GM19025 (cell line): ENCODE measurements around the gene TMA16.
"Not testable (repeated sequence)": the region's sequence is repeated elsewhere in the genome, so short reads cannot be mapped to it uniquely, and the experiment has no call there.

Experiments used
- ATAC-seq: cut with Tn5 transposase; IDR thresholded peaks from one replicate; pipeline ENCODE4 v1.9.1; 2021; ENCODE audit warnings: mild to moderate bottlenecking, low read depth, moderate library complexity; ENCODE audit not compliant: unreplicated experiment

The TMA16 gene

DNA sequence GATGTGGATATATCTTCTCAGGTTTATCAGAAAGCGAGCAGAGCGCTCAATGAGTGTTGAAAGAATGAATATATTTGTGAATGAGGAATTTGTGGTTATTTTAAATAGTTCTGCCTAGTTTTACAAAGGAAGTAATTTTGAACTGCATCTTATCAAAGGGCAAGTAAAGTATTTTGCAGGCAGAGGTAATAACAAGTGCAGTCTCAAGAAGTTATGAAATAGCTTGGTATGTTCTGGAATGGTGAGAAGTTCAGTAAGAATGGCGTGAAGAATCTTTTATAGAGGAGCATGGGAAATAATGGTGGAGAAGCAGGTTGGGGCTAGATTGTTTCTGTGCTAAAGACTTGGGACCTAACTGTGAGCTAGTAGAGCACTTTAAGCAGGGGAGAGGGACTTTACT lies 10.9 kb downstream of the TMA16 start:
- no peak for ATAC-seq

DNA sequence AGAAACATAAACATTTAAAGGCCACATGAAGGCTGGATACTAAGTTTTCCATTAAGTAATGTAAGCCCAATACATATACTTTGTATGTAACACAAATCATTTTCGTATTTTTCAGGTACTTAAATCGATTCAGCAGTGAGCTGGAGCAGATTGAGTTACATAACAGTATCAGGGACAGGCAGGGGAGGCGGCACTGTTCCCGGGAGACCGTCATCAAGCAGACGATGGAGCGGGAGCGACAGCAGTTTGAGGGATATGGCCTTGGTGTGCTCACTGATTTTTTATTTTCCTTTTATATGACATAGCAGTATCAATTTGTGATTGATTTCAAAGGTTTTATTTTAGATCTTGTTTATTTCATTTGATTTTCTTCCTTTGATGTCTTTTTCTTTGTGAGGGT lies 20.7 kb downstream of the TMA16 start:
- no peak for ATAC-seq

DNA sequence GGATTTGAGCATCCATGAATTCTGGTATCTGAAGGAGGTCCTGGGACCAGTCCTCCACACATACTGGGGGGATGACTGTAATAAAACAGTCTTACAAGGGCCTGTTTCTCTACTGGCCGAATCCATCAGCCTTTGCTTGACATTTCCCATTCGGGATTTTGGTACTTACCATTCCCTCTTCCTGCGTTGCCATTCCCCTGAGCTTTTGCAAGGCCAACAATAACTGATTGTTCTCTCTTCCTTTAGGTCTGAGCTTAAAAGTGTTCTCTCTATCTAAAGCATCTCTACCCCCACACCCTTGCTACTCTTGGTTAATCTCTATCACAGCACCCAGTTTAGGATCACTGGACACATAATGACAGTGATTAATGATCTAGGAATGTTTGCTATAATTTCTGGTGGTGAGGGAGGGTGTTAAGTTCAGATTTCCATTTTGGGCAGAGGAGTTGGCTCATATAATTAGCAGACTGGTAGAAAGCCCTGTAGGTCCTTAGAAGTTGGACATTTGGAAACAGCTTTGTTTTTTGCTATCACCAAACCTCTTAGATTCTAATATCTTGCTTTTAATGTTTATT lies 29.4 kb downstream of the TMA16 start:
- no peak for ATAC-seq

DNA sequence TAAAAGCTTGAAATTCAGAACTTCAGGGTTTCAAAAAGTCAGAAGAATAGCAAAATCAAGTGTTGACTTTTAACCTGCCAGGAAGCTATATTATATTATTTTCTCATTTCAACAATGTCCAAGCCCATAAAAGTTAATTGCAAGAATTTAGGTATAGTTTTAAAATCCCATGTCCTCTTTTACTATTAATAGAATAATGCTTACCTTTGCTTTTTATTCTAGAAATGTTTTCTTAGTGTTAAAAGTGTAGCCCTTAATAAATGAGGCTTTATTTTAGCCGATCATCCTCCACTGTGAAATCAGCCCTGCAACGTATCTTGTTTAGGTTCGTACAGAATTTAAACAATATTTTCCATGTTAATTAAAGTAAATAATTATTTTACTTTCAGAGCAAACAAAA lies 31.5 kb downstream of the TMA16 start:
- no peak for ATAC-seq

DNA sequence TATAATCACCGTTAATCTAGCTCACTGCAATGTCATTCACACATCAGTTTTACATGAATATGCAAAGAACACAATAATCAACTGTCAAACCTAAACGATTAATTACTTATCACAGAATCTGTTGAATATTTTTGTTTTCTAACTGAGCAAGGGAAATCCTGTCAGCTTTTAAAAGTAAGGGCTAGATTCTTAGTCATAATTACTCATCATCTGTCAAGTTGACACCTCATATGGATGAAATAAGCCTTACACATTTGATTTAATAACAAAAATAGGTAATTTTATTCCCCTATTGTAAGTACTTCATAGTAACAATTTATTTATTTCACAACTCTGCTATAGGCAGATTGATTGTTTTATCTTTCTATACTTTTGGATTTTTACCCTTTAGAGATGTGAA lies 32.7 kb downstream of the TMA16 start:
- no peak for ATAC-seq

DNA sequence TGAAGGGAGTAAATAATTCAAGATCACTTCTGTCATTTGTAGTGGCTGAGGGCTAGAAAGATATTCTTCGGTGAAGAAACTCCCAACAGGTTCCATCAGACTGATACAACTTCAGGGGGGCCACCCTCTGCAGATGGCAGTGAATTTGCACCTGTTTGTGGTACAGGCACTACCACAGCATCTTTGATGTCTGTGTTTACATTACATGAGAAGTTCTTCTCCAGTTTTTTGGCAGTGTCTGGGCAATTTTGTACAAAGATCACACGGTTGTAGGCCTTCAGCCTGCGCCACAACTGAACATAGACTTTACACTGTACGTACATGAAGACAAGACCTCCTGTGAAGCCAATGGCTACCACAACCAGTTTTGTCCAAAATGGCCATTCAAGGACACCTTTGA lies 34.2 kb downstream of the TMA16 start:
- no peak for ATAC-seq

DNA sequence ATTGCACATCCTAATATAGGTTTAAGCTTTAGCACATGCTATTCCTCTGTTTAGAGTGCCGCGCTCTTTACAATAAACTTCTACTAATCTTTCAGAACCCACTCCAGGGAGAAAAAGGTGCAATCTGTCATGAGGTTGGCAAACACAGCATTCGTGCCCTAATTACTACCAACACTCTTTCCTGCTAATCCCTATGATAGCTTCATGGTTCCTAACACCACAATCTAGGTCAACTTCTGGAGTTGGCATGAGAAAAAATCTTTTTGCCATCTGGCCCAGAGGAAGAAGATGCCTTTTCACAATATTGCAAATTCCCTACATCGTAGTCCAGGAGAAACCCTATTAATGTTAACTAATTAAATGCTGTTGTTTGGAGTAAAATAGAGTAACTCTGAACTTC lies 39.6 kb downstream of the TMA16 start:
- no peak for ATAC-seq

DNA sequence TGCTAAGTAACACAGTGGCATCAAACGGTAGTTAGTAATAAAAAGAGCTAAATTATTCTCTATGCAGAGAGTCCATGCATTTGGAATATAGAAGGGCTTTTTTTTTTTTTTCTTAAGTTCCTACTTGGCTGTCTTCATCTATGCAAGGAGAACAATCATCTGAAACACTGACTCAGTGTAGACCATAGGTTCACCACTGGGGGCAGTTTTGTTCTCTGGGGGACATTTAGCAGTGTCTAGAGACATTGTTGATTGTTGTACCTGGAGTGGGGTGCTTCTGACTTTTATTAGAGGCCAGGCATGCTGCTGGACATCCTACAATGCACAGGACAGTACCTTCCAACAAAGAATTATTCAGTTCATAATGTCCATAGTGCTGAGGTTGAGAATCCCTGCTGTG lies 41.2 kb downstream of the TMA16 start:
- ATAC-seq, result no peak

DNA sequence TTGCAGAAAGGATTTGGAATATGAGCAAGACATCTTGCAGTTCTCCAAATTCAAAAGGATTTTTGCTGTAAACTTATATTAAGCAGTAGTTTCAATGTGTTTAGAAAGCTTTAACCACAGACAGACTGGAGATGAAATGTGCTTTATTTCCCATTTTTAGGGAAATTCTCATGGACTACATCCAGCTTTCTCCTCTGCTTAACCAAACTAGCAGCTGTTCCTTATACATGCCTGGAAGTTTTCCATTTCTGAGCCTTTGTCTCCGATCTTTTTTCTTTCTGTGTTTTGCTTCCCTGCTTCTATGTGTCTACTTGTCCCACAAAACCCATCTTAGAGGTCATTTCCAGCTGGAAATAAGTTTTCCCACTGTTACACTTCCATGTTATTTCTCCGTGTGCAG lies 41.6 kb downstream of the TMA16 start:
- no peak for ATAC-seq

DNA sequence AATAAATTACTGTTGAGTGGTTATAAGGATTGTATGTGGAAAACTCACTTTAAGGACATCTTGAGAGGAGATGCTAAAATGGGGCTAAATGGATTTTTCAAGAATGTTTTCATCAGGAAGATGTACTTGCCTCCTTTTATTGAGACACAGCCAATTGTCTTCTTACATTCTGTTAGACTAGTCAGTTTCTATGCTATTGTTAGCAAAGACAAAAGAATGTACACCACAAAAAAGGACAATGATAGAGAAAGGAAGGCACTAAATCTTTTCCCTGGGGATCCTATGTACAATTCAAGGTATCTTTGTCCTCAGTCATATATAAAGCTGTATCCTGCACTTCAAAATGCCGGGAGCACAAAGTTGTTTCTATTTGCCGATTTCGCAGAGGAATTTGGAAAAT lies 42.6 kb downstream of the TMA16 start:
- ATAC-seq, result no peak

DNA sequence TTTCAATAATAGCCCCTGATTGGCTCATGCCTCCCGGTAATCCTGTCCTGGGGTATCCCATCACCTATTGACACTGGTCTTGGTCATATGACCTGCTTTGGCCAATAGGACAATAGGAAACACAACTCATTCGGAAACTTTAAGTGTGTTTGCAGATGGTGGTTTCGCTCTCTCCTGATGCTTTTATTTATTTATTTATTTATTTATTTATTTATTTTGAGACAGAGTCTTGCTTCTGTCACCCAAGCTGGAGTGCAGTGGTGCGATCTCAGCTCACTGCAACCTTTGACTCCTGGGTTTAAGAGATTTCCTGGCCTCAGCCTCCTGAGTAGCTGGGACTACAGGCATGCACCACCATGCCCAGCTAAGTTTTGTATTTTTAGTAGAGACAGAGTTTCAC lies 44.3 kb downstream of the TMA16 start:
- not testable (repeated sequence) for ATAC-seq

DNA sequence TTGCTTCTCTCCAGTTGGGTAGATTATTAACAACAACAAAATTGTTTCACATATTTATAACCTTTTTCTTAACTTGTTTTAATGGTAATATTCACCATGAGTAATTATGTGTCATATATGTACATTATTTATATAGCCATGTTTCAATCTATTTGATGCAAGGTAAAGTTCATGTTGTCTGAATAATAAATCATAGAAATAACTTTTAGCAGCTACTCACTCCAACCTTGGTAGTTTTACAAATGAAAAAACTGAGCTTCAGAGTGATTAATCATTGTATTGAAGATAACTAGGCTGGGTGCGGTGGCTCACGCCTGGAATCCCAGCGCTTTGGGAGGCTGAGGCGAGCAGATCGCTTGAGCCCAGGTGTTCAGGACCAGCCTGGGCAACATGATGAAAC lies 46.0 kb downstream of the TMA16 start:
- ATAC-seq, result no peak

DNA sequence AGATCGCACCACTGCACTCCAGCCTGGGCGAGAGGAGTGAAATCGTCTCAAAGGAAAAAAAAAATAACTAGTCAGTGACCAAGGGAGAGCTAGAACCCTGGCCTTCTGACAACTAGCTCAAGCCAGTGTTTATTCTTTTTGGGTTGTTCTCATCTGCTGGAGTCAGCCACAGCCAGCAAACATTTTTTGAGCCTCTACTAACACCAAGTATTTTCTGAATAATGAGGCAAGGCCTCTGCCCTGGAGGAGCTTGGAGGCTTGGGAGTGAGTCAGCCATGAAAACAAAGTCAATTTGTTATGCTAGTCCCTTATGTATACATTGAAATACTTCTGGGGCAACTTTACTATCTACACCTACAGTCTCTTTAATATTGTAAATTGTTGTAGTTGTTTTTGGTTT lies 46.5 kb downstream of the TMA16 start:
- no peak for ATAC-seq

DNA sequence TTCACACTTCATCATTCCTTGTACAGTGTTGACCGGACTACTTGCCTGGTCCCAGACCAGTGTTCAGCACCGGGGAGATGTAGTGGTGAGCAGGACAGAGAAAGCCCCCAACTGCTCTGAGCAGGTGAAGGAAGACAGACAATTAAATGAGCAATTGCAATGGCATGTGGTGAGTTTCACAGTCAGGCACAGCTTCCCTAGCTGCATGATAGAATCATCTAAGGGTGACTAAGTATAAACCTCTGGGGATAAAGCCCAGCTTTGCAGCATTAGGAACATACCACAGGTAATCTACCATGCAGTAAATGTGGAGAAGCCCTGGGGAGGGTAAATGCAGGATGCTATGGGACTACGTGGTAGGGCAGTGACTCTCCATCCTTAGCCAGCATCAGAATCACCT lies 47.8 kb downstream of the TMA16 start:
- ATAC-seq, result no peak

DNA sequence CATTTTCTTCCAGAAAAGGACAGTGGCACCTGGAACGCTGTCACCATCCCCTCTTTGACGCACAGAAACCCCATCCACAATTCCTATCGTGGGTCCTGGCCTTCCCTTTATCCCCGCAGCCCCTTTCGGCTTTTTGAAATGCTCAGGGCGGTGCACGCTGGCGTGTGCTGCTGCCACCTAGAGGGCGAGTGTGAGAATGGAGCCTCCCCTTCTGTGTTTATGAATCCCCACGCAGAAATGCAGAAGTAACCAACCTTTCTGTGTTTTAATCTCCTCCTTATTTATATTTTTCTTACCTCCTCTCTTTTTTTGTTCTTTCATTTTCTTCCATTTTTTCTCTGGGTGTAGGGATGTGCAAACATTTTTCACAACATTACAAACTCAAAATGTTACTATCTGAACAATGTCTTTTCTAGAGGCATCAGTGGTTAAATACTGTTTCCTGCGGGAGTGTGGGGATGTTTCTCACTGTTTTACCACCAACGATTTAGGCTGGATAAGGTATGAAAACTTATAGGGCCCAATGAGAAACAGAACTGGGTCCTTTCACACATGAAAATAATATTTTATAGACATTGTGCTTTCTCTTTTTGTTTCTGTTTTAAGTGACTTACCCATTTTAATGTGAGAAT lies 50.0 kb downstream of the TMA16 start:
- ATAC-seq, result peak; percentile 73

DNA sequence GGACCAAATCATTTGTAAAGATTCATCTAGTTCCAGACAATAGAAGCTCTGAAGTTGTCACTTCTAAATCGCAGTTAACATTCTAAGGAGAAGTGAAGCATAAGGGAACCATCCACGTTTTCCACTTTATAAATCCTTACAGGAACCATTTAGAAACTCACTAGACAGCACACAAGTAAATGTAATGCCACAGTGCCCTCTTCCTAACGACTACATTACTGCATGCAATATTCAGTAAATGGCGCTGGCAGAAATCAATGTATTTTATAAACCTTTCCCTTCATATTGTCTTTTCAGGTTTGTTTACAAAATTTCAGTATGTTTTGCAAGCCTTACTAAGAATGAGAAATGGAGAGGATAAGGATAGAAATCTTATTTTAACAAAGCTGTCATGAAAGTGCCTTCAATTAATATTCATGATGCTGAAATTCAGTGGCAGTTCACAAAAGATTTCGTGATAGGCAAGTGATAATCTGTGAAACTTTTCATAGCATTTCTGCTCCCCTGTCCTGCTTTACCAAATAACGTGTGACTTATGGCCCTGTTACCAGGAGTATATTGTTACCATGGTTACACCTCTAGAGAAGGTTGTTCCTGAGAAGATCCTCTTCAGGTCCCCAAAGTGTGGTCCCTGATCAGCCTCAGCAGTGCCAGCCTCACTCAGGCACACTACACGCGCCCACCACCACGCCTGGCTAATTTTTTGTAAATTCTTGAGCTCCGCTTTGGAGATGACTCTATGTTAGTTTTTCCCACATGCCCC lies 54.2 kb downstream of the TMA16 start:
- ATAC-seq, result no peak

DNA sequence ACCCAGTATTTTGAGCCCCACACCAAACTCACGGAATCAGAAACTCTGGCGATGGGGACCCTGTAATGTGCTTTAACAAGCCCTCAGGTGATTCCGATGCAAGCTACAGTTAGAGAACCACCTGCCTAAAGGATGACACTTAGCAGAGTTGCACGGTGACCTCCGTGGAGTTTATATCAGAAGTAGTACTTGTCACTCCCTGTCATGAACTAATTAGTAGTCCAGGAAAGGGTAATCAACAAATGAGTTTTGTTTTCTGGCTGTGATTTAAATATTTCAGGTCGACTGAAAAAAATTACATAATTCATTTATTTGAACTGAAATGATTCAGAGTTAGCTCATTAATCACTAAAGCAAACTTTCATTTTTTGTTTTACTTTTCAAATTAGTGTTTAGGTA lies 56.4 kb downstream of the TMA16 start:
- ATAC-seq, result no peak

DNA sequence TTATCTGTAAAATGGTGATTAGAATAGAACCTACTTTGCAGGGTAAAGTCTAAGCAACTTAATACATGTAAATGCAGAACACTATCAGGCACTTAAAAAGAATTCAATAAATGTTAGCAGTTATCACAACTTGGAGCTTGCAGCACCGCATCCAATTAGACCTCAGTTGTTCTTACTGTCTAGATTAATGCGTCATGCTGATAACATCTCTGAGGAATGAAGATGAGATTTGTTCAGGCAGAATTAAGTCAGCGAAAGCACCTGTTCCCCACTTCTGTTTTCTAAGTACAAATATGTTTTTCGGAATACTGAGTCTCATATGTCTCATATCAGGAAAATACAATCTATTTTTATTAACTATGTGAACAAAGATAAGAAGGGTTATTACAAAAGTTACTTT lies 58.7 kb downstream of the TMA16 start:
- no peak for ATAC-seq

DNA sequence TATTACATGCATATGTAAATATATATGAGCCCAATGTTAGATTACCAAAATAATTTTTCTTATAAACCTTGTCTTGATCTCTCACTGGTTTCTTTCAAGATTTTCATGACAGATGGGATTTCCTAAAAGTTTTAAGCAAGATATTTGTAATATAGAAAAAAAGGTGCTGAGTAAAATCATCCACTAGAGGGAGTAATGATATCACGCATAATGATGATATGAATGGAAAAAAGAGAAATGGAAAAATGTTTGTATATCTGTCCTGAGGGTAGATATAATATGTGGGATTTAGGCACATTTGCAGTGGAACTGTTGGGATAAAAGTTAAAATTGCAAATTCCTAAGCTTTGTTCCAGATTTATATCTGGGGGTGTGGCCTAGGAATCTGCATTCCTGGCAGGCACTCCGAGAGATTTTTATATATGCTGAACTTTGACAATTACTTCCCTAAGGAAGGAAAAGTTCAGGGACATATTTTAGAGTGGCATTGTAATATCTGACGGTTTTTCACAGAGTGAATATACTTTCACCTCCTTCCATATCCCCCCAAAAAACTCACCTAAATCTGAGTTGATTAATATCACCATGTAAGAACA lies 60.5 kb downstream of the TMA16 start:
- ATAC-seq, result no peak

DNA sequence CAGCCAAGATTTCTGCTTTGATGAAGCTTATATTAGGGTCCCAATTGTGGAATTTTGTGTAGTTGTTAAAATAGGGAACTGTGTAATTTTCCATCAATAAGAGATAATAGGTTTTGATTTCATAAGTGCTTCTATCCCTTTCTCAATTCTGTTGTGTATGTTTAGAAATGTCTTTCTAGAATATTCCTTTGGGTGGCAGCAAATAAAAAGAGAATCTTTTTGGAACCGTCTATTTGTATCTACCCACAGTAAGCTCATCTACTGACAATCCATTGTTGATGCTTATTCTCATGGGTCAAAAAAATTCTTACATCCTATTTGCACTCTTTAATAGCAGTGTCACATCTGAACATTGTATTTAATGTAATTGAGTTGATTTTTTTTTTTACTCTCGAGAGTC lies 61.7 kb downstream of the TMA16 start:
- no peak for ATAC-seq

DNA sequence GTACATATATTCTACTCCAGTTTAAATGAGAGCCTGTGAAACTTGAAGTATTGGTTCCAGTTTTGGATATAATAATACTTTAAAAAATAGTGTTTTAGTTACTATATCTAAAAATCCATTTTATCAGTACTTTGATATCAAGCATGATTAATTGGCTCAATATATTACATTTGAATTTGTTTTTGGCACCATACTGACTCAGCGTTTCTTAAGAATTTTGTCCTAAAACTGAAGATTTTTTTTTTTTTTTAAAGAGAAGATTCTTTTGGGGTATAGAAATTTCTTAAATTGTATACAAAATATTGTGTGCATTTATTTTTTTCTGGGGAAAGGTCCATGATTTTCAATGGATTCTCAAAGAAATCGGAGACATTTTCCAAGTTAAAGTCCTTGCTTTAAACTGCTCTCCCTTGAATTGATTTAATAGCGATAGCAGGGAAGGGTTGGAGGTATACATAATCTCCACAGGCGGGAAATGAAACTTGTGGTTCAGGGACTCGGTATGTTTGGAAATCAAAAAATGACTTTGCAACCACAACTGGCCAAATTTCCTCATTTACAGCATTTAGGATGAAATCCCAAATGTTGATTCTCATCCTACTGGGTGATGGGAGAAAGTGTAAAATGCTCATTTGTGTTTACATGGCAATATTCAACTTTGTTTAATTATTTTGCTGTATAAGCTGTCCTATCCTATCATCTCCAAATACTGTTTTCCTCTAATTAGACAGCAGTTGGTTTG lies 62.3 kb downstream of the TMA16 start:
- no peak for ATAC-seq
